ENCODE results near the gene ATAT1.

The ATAT1 gene

DNA sequence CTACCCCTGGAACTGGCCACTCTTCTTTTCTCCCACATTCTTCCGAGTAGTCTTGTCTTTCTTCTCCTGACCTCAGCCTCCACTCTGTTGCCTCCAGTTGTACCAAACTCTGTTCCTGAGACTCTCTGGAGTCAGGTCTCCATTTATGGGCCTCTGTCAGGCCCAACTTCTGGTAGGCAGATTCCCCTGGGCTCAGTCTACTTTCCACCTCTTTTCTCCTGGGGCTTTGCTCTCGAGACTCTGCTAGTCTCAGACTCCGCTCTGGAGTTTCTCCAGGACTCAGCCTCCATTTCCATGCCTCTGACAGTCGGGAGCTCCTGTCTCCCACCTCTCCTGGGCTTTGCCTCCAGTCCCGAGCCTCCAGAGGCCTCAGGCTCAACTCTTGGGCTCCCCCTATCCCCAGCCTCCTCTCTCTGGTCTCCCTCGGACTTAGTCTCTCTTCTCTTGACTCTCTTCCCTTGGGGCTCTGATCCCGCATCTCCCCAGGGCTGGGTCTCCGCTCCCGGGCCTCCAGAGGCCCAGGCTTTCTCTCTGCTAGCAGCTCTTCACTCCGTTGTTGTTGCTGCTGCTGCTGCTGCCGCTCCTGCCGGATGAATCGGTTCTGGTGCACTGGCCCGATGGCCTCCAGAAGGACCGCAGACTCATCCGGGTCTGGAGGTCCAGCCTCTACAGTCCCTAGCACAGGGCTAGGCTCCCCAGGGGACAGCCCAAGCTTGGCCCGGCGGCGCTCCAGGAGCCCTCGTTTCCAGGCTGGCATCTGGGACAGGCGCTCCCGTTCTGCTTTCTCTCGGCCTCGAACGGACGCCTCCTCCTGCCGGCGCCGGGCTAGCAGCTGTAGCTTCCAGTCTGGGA is 58.7 kb downstream of the ATAT1 start:
- DNase-seq, result no peak

DNA sequence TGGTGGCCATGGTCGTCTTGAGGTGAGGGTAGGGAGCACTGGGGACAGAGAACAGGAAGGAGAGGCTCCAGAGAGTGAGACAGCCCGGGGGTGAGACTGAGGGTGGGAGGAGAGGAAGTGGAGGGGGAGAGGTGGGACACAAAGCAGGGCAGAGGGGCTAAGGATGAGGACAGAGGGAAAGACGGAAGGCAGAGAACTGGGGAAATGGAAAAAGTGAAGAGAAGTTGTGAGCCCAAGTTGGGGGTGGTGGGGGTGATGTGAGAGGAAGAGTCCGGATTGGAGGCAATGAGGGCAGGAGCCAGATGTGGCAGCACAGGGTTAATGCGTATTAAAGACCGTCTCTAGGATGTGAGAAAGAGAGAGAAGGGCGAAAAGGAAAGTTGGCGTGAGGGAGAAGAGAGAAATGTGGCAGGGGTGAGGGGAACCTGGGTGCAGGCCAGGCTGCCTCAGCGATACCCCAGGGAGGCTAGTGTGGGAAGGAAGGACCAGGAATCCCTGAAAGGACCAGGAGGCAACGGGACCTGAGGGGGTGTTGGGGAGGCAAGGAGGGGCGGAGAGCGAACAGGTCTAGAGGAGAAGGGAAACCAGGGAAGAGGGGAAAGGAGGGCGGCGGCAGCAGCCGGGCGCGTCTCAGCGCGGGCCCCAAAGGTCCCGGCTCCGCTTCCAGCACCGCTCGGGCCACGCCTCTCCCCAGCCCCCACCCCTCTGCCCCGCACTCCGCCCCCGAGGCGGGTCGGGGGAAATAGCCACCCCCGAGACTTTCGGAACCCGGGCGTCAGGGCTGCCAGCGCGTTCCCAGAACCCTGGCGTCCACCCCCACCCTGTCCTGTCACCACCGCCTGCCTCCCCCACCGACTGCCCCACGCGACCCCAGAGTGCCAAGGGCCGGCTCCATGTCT is 59.6 kb downstream of the ATAT1 start, which contains the start of gene PPP1R18:
PPP1R18 (minus strand) TSS at position 637 of the 899 bp plus-strand sequence; CDS start at position 10, 627 bp downstream.
- no peak for DNase-seq

DNA sequence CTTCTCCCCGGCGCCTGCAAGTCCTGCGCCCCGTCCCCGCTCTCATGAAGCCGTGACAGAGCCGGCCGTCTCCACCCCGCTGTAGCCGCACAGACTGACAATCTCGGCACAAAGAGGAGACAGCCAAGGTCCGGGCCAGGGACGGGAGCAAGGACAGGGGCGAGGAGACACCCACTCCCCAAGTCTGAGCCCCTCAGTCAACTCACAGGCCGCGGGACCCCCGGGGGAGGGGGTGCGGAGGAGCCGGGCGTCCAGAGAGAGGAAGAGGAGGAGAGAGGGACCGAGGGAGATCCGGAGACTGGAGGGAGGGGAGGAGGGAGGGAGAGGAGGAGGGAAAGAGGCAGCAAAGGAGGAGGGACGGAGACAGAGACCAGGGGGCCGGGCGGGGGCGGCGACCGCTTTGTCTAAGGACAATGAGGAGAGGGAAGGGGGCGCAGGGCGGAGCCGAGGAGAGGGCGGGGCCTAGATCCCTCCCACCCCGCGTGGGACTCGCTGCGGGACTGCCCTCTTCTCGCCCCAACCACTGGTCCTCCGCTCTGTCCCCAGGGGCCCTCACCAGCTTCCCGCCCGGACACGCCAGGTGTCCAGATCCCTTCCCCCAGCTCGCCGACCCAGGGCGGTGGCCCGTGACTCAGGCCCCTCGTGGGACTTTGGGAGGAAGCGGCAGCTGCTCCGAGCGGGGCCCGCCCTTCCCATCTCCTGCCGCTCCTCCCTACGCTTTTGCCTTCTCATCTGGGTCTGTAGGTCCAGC is 60.4 kb downstream of the ATAT1 start:
- DNase-seq, result peak; percentile 16

DNA sequence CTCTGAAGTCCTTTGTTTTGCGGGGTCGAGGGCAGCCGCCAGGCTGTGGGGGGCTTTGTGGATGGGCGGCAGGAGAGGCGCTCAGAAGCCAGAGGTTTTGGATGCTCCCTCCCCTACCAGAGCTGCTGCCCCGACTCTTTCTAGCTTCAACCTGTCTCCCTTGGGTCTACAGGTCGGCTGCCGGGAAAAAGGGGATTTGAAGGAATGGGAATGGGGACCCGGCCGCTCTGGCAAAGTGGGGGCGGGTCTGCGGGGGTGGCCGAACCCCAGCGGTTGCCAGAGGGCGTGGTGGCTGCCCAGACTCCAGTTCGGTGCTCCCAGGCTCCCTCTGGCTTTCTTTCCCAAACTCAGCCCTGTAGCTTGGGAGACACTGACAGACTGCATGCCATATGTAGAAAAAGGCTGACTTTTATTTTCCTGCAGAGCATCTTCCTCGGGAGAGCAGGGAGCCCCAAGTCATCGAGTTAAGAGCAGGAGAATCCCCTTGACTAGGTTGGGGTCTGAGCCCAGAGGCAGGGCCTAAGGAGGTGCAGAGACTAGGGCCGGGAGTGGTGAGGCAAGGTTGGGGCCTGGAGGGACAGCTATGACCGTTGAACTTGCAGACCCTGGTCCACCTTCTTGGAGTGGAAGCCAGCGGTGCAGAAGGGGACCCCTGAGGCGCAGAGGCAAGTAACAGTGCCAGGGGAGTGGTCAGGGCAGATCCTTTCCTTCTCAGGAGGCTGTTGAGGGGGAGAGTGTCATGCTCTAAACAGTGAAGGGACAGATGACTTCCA is 61.2 kb downstream of the ATAT1 start:
- no peak for DNase-seq

DNA sequence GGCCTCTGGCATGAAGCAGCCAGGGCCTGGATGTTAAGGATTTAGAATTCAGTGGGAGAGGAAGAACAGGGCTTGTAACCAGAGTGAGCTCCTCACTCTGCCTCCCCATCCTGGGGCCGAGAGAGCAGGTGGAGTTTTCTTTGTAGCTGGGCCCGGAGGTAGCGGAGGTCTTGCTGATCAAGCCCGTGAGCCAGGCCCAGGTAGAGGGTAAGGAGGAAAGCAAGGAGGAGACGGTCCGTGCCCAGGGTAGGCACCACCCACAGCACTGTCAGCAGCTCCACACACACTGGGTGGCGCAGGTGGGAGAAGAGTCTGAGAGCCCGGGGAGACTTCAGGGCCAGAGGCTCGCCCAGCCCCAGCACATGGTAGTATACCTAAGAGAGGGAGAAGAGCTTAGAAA is 61.9 kb downstream of the ATAT1 start:
- DNase-seq, result no peak

DNA sequence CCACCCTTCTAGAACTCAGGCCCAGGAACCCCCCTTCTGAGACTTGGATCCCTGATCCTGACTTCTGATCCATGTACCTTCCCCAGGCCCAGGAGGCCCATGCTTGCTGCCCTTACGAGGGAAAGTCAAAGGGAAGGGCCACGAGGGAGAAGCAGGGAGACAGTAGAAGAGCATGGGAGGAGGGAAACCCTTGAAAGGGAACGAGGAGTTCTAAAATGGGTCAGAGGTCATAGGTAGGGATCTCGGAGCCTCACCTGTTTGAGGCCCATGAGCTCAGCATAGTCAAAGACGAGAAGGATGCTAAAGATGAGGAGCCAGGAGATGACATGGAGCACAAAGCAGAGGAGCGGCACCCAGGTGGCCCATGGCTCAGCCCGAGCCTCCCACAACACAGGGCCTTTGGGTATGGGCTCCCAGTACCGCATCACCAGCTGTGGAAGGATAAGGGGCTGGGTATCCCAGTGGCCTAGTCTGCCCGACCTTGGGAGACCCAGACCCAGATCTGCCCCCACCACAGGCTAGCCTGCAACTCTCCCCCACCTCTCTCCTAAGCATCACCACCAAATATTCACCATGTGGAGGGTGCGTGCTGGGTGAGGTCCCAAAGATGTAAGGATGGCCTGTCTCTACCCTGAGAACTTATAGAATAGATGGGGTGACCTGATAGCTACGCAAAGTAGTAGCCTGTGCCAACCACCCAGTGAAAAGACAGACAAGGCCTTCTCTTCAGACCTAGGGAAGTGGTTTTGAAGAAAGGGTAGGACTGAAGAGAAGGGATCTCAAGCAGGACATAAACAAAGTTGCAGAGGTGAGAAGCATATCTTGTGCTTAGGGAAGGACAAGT is 62.6 kb downstream of the ATAT1 start:
- no peak for DNase-seq

DNA sequence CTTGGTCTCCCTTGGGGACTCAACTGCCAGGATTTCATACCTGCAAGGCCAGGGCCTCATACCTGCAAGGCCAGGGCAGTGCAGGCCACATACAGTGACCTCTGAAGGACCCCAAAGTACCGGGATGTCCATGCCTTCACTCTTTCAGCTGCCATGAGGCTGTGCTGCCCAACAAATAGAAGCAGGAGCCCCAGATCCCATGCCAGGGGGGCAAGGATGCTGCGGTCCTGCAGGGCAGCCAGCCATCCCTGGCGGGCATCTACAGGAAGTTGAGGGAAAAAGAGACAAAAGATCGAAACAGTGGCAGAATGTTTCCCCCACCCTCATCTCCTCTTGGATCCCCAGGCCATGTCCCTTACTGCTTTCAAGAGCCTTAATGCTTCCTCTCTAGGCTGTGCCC is 63.3 kb downstream of the ATAT1 start:
- no peak for DNase-seq

DNA sequence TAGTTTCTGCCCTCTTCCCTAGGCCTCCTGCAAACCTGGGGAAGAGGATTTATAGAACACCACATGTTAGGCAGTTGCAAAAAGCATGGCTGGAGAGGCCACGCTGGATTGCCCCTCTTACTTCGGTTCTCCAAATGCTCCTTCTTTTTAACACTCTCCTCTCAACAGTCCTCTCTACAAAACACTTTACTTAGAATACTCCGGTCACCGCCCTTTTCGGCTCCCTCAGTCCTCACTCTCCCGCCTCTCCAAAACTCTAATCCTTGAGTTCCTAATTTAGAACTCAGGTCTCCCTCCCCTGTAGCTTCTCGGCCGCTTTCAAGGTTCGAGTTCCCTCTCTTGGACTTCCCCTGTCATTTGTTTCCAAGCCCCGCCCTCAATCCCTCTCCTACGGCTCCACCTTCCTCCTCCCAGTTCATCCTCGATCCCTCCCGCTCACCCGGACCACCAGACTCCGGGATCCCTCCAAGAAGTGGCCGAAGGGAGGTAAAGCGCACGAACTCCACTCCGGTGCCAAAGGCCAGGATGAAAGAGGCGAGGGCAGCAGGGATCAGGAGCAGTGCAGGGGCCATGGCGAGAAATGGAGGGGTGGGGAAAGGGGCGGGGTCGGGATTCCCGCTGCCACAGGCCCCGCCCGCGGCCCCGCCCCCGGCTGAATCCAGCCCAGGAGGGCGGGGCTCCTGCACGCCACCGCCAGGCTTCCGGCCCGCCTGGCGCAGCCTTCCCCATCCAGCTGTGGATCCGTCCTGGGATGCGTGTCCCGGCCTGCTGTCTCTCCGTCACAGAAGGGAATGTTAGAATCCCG is 63.9 kb downstream of the ATAT1 start, which contains the start of gene NRM:
NRM (minus strand) TSS at position 582 of the 805 bp plus-strand sequence; CDS start at position 572, 10 bp downstream.
- DNase-seq, result peak; percentile 58

DNA sequence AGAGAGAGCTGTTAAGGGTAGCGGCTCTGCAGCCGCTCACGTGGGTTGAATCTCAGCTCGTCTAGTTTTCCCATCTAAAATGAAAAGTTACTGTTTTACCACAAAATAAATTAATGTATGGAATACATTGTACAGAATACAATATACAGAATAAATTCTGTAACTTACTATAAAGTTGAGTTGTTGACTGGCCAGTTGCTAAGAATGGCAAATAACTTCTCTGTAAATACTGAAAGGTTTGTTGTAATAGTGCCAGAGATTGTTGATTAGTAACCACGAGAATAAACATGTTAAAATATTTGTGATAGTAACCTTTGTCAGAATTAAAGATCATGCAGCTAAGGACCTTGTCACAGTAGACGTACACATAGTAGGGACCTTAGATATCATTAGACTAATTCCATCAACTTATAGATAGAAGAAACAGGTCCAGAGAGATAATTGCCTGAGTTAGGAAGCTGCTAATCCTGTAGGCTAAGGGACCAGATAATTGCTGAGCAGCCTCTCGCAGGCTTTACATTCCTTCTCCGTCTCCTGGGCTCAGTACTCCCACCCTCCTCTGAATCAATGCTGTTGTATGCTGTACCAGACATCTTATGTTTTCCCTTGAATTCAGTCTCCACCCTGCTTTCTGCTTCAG is 64.7 kb downstream of the ATAT1 start:
- no peak for DNase-seq
